H1 (cell line): ENCODE results near the gene IFRD1. TPM values are rescaled to one million over a fixed set of nuclear protein-coding genes. Genes with fewer than 3 reads are reported as not detected.
A peak's percentile ranks its signal among the peaks of the same experiment; 100 is the strongest.

ENCODE experiments used
- CBX5 ChIP-seq: fragments of 300-800, 300-1000 bp; sonication (generic); IDR thresholded peaks from 2 replicates; pipeline ENCODE4 v1.7.1; 2016; ENCODE audit warnings: antibody characterized with exemption, low read length, low read depth
- FOSL1 ChIP-seq: IDR thresholded peaks from 2 replicates; pipeline ENCODE4 v1.6.1; 2011; ENCODE audit warnings: mild to moderate bottlenecking, low read depth, low read length, moderate library complexity; ENCODE audit not compliant: insufficient read depth
- JUND ChIP-seq: IDR thresholded peaks from 2 replicates; pipeline ENCODE4 v1.6.1; 2011; ENCODE audit warnings: mild to moderate bottlenecking, improper control_type of control experiment, low read length
- POLR2AphosphoS5 ChIP-seq: IDR thresholded peaks from 2 replicates; pipeline ENCODE4 v1.6.1; 2011; ENCODE audit warnings: low read depth, low read length
- SIRT6 ChIP-seq: IDR thresholded peaks from one replicate; pipeline ENCODE4 v1.7.1; 2012; ENCODE audit warnings: low read length, inconsistent platforms
- SUZ12 ChIP-seq: fragments of 200-600 bp; sonication (generic); IDR thresholded peaks from 2 replicates; pipeline ENCODE4 v1.6.1; 2012; ENCODE audit warnings: mild to moderate bottlenecking, inconsistent platforms, low read length, moderate library complexity, mixed read lengths
- TAF7 ChIP-seq: optimal IDR thresholded peaks from 2 replicates; pipeline ENCODE3; 2011; ENCODE audit warnings: low read depth, mild to moderate bottlenecking, inconsistent platforms, low read length, moderate library complexity, borderline replicate concordance
- TEAD4 ChIP-seq: IDR thresholded peaks from 2 replicates; pipeline ENCODE4 v1.6.1; 2012; ENCODE audit warnings: low read depth, low read length, inconsistent platforms, mixed read lengths
- polyA plus RNA-seq, 7 experiments: library from polyadenylated mRNA; depleted of rRNA in 3 of 7; stranded (reverse) in 5 of 7; unstranded in 2 of 7; fragments of >200 nt in 5 of 7; fragments of 200-250 nt in 2 of 7; gene quantifications; 1 replicate in 5 of 7; 2 replicates in 1 of 7; 4 replicates in 1 of 7; pipeline versions ENCODE4 v1.2.1 to v1.2.3, GENCODE V29; 2011 to 2013; ENCODE audit warnings: missing spikeins in 2 of 7, mixed read lengths in 2 of 7
- total RNA-seq: library from RNA; stranded (reverse); fragmentation: NEBNext Ultra II Directional; extraction: Animal tissue kit (Norgen Biotek cat#: 25700); gene quantifications from 2 replicates; pipeline ENCODE4 v1.2.1, GENCODE V29; 2021
- TF ChIP-seq, protein P1 (sequence below): fragments of 300-600 bp; sonication (generic); IDR thresholded peaks from 2 replicates; pipeline ENCODE4 v1.7.1; 2012; ENCODE audit warnings: low read length, moderate library complexity, mild to moderate bottlenecking, inconsistent platforms; ENCODE audit not compliant: insufficient replicate concordance
- TF ChIP-seq, protein P2 (sequence below): IDR thresholded peaks from 2 replicates; pipeline ENCODE4 v1.6.1; 2012; ENCODE audit warnings: inconsistent platforms

The IFRD1 gene
- total and polyA plus RNA-seq, 2 of the 8 experiments (the other 6 are each of a cell fraction or from before 2014, with no cell fraction given) = 23.0 to 50.4 TPM

DNA sequence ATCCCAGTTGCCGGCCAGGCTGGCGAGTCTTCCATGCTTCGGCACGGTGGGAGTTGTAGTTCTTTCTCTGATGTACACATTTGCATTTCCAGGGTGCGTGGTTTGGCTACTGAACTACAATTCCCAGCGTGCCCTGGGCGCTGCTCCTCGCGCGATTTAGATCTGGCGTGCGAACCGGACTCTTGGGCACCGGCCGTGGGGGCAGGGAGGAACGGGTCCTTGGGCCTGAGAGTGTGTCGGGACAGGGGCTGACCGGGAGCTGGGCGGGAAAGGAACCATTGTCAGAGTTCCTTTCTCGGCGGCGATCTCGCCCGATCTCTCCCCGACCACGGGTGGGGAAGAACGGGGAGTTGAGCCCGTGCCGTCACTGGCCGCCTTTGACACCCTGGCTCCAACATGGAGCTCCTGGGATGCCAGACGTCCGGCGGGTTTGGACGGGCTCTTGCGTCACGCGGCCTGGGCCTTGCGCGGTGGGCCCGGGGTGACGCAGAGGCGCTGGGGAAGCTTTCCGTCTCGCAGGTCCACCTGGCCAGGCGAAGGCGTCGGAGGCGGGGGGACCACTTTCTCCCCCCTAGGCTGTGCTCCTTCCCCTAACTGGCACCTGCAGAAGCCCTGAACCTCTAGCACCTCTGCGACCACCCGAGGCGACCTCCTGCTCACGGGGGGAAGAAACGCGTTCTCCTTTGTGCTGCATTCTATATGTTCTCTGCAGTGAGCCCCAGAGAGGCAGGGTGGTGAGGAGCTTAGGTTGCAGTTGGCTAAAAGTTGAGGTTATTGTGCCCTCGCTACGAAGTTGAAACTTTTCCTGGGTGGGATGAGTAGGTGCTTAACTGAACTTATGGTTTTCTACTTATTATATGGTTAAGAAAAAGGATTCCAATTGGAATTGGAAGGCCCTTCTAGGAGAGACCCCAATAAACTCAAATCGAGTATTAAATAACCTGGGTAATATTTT lies 824 bp downstream of the IFRD1 start (continued):
- TF ChIP-seq, protein P1, sequence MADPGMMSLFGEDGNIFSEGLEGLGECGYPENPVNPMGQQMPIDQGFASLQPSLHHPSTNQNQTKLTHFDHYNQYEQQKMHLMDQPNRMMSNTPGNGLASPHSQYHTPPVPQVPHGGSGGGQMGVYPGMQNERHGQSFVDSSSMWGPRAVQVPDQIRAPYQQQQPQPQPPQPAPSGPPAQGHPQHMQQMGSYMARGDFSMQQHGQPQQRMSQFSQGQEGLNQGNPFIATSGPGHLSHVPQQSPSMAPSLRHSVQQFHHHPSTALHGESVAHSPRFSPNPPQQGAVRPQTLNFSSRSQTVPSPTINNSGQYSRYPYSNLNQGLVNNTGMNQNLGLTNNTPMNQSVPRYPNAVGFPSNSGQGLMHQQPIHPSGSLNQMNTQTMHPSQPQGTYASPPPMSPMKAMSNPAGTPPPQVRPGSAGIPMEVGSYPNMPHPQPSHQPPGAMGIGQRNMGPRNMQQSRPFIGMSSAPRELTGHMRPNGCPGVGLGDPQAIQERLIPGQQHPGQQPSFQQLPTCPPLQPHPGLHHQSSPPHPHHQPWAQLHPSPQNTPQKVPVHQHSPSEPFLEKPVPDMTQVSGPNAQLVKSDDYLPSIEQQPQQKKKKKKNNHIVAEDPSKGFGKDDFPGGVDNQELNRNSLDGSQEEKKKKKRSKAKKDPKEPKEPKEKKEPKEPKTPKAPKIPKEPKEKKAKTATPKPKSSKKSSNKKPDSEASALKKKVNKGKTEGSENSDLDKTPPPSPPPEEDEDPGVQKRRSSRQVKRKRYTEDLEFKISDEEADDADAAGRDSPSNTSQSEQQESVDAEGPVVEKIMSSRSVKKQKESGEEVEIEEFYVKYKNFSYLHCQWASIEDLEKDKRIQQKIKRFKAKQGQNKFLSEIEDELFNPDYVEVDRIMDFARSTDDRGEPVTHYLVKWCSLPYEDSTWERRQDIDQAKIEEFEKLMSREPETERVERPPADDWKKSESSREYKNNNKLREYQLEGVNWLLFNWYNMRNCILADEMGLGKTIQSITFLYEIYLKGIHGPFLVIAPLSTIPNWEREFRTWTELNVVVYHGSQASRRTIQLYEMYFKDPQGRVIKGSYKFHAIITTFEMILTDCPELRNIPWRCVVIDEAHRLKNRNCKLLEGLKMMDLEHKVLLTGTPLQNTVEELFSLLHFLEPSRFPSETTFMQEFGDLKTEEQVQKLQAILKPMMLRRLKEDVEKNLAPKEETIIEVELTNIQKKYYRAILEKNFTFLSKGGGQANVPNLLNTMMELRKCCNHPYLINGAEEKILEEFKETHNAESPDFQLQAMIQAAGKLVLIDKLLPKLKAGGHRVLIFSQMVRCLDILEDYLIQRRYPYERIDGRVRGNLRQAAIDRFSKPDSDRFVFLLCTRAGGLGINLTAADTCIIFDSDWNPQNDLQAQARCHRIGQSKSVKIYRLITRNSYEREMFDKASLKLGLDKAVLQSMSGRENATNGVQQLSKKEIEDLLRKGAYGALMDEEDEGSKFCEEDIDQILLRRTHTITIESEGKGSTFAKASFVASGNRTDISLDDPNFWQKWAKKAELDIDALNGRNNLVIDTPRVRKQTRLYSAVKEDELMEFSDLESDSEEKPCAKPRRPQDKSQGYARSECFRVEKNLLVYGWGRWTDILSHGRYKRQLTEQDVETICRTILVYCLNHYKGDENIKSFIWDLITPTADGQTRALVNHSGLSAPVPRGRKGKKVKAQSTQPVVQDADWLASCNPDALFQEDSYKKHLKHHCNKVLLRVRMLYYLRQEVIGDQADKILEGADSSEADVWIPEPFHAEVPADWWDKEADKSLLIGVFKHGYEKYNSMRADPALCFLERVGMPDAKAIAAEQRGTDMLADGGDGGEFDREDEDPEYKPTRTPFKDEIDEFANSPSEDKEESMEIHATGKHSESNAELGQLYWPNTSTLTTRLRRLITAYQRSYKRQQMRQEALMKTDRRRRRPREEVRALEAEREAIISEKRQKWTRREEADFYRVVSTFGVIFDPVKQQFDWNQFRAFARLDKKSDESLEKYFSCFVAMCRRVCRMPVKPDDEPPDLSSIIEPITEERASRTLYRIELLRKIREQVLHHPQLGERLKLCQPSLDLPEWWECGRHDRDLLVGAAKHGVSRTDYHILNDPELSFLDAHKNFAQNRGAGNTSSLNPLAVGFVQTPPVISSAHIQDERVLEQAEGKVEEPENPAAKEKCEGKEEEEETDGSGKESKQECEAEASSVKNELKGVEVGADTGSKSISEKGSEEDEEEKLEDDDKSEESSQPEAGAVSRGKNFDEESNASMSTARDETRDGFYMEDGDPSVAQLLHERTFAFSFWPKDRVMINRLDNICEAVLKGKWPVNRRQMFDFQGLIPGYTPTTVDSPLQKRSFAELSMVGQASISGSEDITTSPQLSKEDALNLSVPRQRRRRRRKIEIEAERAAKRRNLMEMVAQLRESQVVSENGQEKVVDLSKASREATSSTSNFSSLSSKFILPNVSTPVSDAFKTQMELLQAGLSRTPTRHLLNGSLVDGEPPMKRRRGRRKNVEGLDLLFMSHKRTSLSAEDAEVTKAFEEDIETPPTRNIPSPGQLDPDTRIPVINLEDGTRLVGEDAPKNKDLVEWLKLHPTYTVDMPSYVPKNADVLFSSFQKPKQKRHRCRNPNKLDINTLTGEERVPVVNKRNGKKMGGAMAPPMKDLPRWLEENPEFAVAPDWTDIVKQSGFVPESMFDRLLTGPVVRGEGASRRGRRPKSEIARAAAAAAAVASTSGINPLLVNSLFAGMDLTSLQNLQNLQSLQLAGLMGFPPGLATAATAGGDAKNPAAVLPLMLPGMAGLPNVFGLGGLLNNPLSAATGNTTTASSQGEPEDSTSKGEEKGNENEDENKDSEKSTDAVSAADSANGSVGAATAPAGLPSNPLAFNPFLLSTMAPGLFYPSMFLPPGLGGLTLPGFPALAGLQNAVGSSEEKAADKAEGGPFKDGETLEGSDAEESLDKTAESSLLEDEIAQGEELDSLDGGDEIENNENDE = no peak
- TF ChIP-seq FOSL1 (no peak), TEAD4 (no peak), TAF7 (peak; percentile 43), POLR2AphosphoS5 (peak; percentile 84), JUND (peak; percentile 37), SIRT6 (no peak), CBX5 (no peak), SUZ12 (no peak)
- TF ChIP-seq, protein P2, sequence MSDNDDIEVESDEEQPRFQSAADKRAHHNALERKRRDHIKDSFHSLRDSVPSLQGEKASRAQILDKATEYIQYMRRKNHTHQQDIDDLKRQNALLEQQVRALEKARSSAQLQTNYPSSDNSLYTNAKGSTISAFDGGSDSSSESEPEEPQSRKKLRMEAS = no peak; the same call in none of the 2 replicates
